Erythroblast (primary cell): ENCODE results near the gene ADAMTS16.

Experiments used
- GATA1 ChIP-seq: IDR thresholded peaks from 2 replicates; pipeline ENCODE4 v1.6.1; 2011; ENCODE audit warnings: low read depth, mild to moderate bottlenecking, control low read depth, low read length, moderate library complexity
- POLR2A ChIP-seq: IDR thresholded peaks from 2 replicates; pipeline ENCODE4 v1.6.1; 2011; ENCODE audit warnings: mild to moderate bottlenecking, low read length

DNA sequence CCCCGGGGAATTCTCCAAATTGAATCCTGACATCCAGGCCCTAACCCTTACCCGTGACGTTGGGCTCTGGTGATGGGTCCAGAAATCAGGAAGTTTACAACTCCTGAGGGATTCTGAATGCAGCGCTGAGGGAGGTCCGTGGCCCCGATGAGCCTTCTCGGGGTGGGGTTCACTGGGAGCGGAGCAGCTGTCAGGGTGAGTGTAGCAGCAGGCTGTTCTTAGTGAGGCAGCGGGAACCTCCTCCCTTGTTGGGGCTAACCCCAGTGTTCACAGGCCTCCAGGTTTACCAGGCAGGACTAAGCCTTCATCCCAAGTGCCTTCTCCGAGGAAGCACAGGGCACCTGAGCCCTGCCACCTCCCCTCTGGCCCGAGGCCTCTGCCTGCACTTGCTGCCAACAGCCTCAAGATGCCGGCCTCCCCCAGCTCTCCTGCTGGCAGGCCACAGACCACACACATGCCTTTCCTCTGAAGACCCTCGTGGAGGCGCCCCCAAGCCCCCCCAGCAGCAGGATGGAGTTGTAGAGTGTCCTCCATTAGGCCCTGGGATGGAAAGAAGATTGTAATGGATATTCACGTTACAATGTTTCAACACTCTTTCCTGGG is 7.3 kb upstream of the ADAMTS16 start:
- no peak for TF ChIP-seq POLR2A
- TF ChIP-seq GATA1: no peak
